AG10803 (cell line): ENCODE measurements around the gene SCPEP1.
A peak's percentile ranks its signal among the peaks of the same experiment; 100 is the strongest.

ENCODE experiments used
- DNase-seq: peaks from one replicate; pipeline ENCODE4 v3.0.0; 2010; ENCODE audit warnings: low read depth
- H3K4me3 ChIP-seq: 2 replicates; pipeline ENCODE4 v1.5.1; 2011; ENCODE audit warnings: mild to moderate bottlenecking, low read length, control low read depth
- CTCF ChIP-seq: conservative IDR thresholded peaks from 2 replicates; pipeline ENCODE4 v1.5.1; 2011; ENCODE audit warnings: mild to moderate bottlenecking, low read length, control low read depth, inconsistent platforms

The SCPEP1 gene

GRCh38 chr17:56966338-56966737, 11.6 kb upstream of the SCPEP1 start:
- TF ChIP-seq CTCF, result no peak
- H3K4me3 ChIP-seq, result no peak overlapping the region
- no peak for DNase-seq

- no peak for DNase-seq
- no peak overlapping the region for H3K4me3 ChIP-seq
- no peak for TF ChIP-seq CTCF
Observed at GRCh38 chr17:56970974-56971373, 7.0 kb upstream of the SCPEP1 start.

GRCh38 chr17:56972111-56972730, 5.7 kb upstream of the SCPEP1 start:
- TF ChIP-seq CTCF, result no peak
- H3K4me3 ChIP-seq, result no peak overlapping the region
- no peak for DNase-seq

- no peak overlapping the region for H3K4me3 ChIP-seq
- TF ChIP-seq CTCF, result no peak
- DNase-seq, result no peak
Observed at GRCh38 chr17:56973520-56973919, 4.4 kb upstream of the SCPEP1 start.

GRCh38 chr17:56974055-56974454, 3.9 kb upstream of the SCPEP1 start:
- no peak for DNase-seq
- H3K4me3 ChIP-seq, result no peak overlapping the region
- TF ChIP-seq CTCF, result no peak

GRCh38 chr17:56975656-56976055, 2.3 kb upstream of the SCPEP1 start:
- DNase-seq, result no peak
- H3K4me3 ChIP-seq, result no peak overlapping the region
- no peak for TF ChIP-seq CTCF

GRCh38 chr17:56976941-56977608, 856 bp upstream of the SCPEP1 start:
- DNase-seq, result no peak
- peak overlapping the region; percentile 84 for H3K4me3 ChIP-seq
- TF ChIP-seq CTCF, result no peak
